K562 (cell line): ENCODE results near the gene PSMA4. TPM values are rescaled to one million over a fixed set of nuclear protein-coding genes. Genes with fewer than 3 reads are reported as not detected.

ENCODE experiments used
- CHD7 ChIP-seq: fragments of 200-600 bp; sonication (generic); IDR thresholded peaks from one replicate; pipeline ENCODE4 v1.6.1; 2012; ENCODE audit warnings: mild to moderate bottlenecking, low read depth, low read length, inconsistent platforms
- EGR1 ChIP-seq: fragments of 450-650 bp; conservative IDR thresholded peaks from 2 replicates; pipeline ENCODE4 v1.6.1; 2017; ENCODE audit warnings: mild to moderate bottlenecking
- ESRRB ChIP-seq: fragments of 250-450 bp; sonication (Bioruptor Pico); IDR thresholded peaks from 2 replicates; pipeline ENCODE4 v1.5.0; 2020; ENCODE audit warnings: mild to moderate bottlenecking, moderate library complexity, borderline replicate concordance
- GATAD2A ChIP-seq: fragments of 450-650 bp; IDR thresholded peaks from 2 replicates; pipeline ENCODE4 v1.6.1; 2017
- MAFG ChIP-seq: fragments of 450-650 bp; conservative IDR thresholded peaks from 2 replicates; pipeline ENCODE4 v1.6.1; 2016; ENCODE audit warnings: missing genetic modification characterization, missing compliant biosample characterization
- MXD1 ChIP-seq: fragments of 250-450 bp; sonication (Bioruptor Pico); IDR thresholded peaks from 2 replicates; pipeline ENCODE4 v1.8.0; 2021; ENCODE audit warnings: borderline replicate concordance, mild to moderate bottlenecking, moderate library complexity; ENCODE audit not compliant: poor library complexity, severe bottlenecking
- PML ChIP-seq: IDR thresholded peaks from 2 replicates; pipeline ENCODE4 v1.6.1; 2012; ENCODE audit warnings: low read length, inconsistent platforms
- POLR2AphosphoS5 ChIP-seq: IDR thresholded peaks from 2 replicates; pipeline ENCODE4 v1.6.1; 2011; ENCODE audit warnings: mild to moderate bottlenecking, low read depth, low read length, moderate library complexity; ENCODE audit not compliant: control insufficient read depth, insufficient read depth
- POLR2G ChIP-seq: fragments of 200-400 bp; formaldehyde crosslinking; IDR thresholded peaks from 2 replicates; pipeline ENCODE4 v1.6.1; 2017; ENCODE audit warnings: low read depth, mild to moderate bottlenecking, antibody characterized with exemption, low read length, moderate library complexity
- ZBTB34 ChIP-seq: fragments of 250-450 bp; sonication (Bioruptor Pico); IDR thresholded peaks from 2 replicates; pipeline ENCODE4 v1.8.0; 2021; ENCODE audit warnings: mild to moderate bottlenecking, moderate library complexity
- ZNF143 ChIP-seq: sonication (generic); formaldehyde crosslinking; IDR thresholded peaks from 2 replicates; pipeline ENCODE4 v1.9.0; 2022; ENCODE audit warnings: mild to moderate bottlenecking, missing genetic modification reagents
- ZNF253 ChIP-seq: fragments of 250-450 bp; sonication (Bioruptor Pico); conservative IDR thresholded peaks from 2 replicates; pipeline ENCODE4 v1.6.1; 2021; ENCODE audit warnings: mild to moderate bottlenecking
- polyA plus RNA-seq, 8 experiments: library from polyadenylated mRNA; depleted of rRNA in 4 of 8; stranded (reverse) in 5 of 8; unstranded in 3 of 8; fragments of >200 nt; fragmentation: Nextera tagmentation in 2 of 8; fragmentation: Illumina TruSeq in 1 of 8; extraction: Ambion mirVana in 2 of 8; extraction: Trizol in 1 of 8; gene quantifications; 2 replicates each; pipeline versions ENCODE4 v1.2.1 to v1.2.3, GENCODE V29; 2011 to 2014; ENCODE audit warnings: inconsistent platforms in 1 of 8, missing spikeins in 1 of 8
- total RNA-seq, 7 experiments: library from RNA; depleted of rRNA in 6 of 7; stranded (reverse); fragments of >200 nt in 6 of 7; fragmentation: Illumina TruSeq in 2 of 7; extraction: Trizol in 2 of 7; gene quantifications; 2 replicates each; pipeline versions ENCODE4 v1.2.1 to v1.2.3, GENCODE V29; 2011 to 2021; ENCODE audit warnings: low replicate concordance in 1 of 7

PSMA4 gene
- total and polyA plus RNA-seq, 9 of the 15 experiments (the other 6 are each of a cell fraction or from before 2014, with no cell fraction given): 304 to 1,857 (median 666) TPM

GRCh38 chr15:78565097-78565950, 25.1 kb downstream of the PSMA4 start, which contains the start of gene CHRNA5 (continued):
- no peak for TF ChIP-seq CHD7
- TF ChIP-seq EGR1: no peak
- 0 out of 2 replicates have a peak, but pooled peaks have one; percentile 36 for TF ChIP-seq PML
- TF ChIP-seq ESRRB (CRISPR knock-in tag): no peak
- peak; percentile 34 for TF ChIP-seq POLR2AphosphoS5
- TF ChIP-seq MAFG (tag): no peak
- TF ChIP-seq ZNF253 (CRISPR knock-in tag): no peak
- TF ChIP-seq POLR2G: peak; percentile 90
- TF ChIP-seq ZBTB34 (CRISPR knock-in tag): no peak
- TF ChIP-seq MXD1 (CRISPR knock-in tag): no peak
- TF ChIP-seq ZNF143 (CRISPR knock-in tag): no peak
- no peak for TF ChIP-seq GATAD2A
